Esophagus muscularis mucosa (tissue), 4 donors: ENCODE data around the gene CEMIP2.

Experiments
- CTCF ChIP-seq, 3 experiments: fragments of 200-600 bp in 2 of 3; fragments of 450-650 bp in 1 of 3; sonication (generic) in 2 of 3; IDR thresholded peaks; one replicate each; pipeline ENCODE4 v1.5.1; 2017 to 2019; ENCODE audit warnings: antibody characterized with exemption in 3 of 3, mild to moderate bottlenecking in 2 of 3, moderate library complexity in 1 of 3
- EP300 ChIP-seq: sonication (generic); formaldehyde crosslinking; IDR thresholded peaks from one replicate; pipeline ENCODE4 v1.6.1; 2017; ENCODE audit warnings: antibody characterized with exemption
- POLR2A ChIP-seq: fragments of 450-650 bp; IDR thresholded peaks from one replicate; pipeline ENCODE4 v1.6.1; 2017; ENCODE audit warnings: antibody characterized with exemption, moderate library complexity, mild to moderate bottlenecking, low read depth
- POLR2AphosphoS5 ChIP-seq, 2 donors: sonication (generic); formaldehyde crosslinking; IDR thresholded peaks; one replicate each; pipeline ENCODE4 v1.6.1; 2017; ENCODE audit warnings: antibody characterized with exemption in 2 of 2

- TF ChIP-seq CTCF (IDR thresholded peaks at IDR 0.05), result no peak
- TF ChIP-seq POLR2A, result no peak
- no peak for TF ChIP-seq EP300
- no peak for TF ChIP-seq POLR2AphosphoS5 (IDR thresholded peaks at IDR 0.05)
Measured at GRCh38 chr9:71746758-71747125, 21.6 kb downstream of the CEMIP2 start.
